Cardiac muscle cell (in vitro differentiated cells and primary cell): ENCODE measurements around the gene PSMA6. TPM values are rescaled to one million over a fixed set of nuclear protein-coding genes. Genes with fewer than 3 reads are reported as not detected.

Experiments used
- DNase-seq, 2 donors: peaks; one replicate each; pipeline versions ENCODE4 v3.0.0 to v3.0.0-alpha.2; 2010 to 2017; ENCODE audit warnings: low read depth in 1 of 2, low spot score in 1 of 2
- H3K27ac ChIP-seq: fragments of 200-600 bp; sonication (generic); 2 replicates; pipeline ENCODE4 v1.5.1; 2016
- H3K27me3 ChIP-seq: fragments of 200-600 bp; sonication (generic); 2 replicates; pipeline ENCODE4 v1.6.0; 2016; ENCODE audit warnings: control low read depth
- H3K36me3 ChIP-seq: fragments of 200-600 bp; sonication (generic); 2 replicates; pipeline ENCODE4 v1.5.1; 2016; ENCODE audit warnings: control low read depth
- H3K4me1 ChIP-seq: fragments of 200-600 bp; sonication (generic); 2 replicates; pipeline ENCODE4 v1.8.1; 2017; ENCODE audit warnings: low read depth, mild to moderate bottlenecking, mixed run types
- H3K4me3 ChIP-seq: fragments of 200-600 bp; sonication (generic); 2 replicates; pipeline ENCODE4 v1.5.1; 2016; ENCODE audit warnings: mild to moderate bottlenecking
- H3K9me3 ChIP-seq: fragments of 200-600 bp; sonication (generic); 2 replicates; pipeline ENCODE4 v1.5.1; 2017; ENCODE audit warnings: low read depth, mild to moderate bottlenecking, control low read depth
- CTCF ChIP-seq: IDR thresholded peaks from 2 replicates; pipeline ENCODE4 v1.5.1; 2012; ENCODE audit warnings: low read depth, mild to moderate bottlenecking, low read length
- polyA plus RNA-seq: library from polyadenylated mRNA; unstranded; fragments of >200 nt; fragmentation: Nextera tagmentation; extraction: Ambion mirVana; gene quantifications from 2 replicates; pipeline ENCODE4 v1.2.1, GENCODE V29; 2016
- total RNA-seq: library from RNA; depleted of rRNA; stranded (reverse); fragments of >200 nt; gene quantifications from 2 replicates; pipeline ENCODE4 v1.2.3, GENCODE V29; 2016

Gene PSMA6
- total and polyA plus RNA-seq, 2 experiments from 2014 or later, result 143 to 352 TPM

GRCh38 chr14:35268946-35269345, 23.2 kb upstream of the PSMA6 start:
- Histone ChIP-seq H3K27ac (no peak overlapping the region), H3K9me3 (no peaks in the 10 kb centered on the region), H3K27me3 (no peaks in the 10 kb centered on the region), H3K4me3 (no peak overlapping the region), H3K4me1 (no peaks in the 10 kb centered on the region), H3K36me3 (peaks cover 4% of the 10 kb centered on the region)
- DNase-seq, result no peak
- TF ChIP-seq CTCF, result no peak

- Histone ChIP-seq H3K9me3 (no peaks in the 10 kb centered on the region), H3K4me3 (no peak overlapping the region), H3K4me1 (no peaks in the 10 kb centered on the region), H3K36me3 (peaks cover 13% of the 10 kb centered on the region), H3K27ac (no peak overlapping the region), H3K27me3 (no peaks in the 10 kb centered on the region)
- no peak for DNase-seq
- no peak for TF ChIP-seq CTCF
These were observed 17.4 kb upstream of the PSMA6 start for GRCh38 chr14:35274805-35275204.

GRCh38 chr14:35277179-35277578, 15.0 kb upstream of the PSMA6 start:
- Histone ChIP-seq H3K27me3 (no peaks in the 10 kb centered on the region), H3K4me3 (no peak overlapping the region), H3K4me1 (no peaks in the 10 kb centered on the region), H3K27ac (no peak overlapping the region), H3K36me3 (peaks cover 9% of the 10 kb centered on the region), H3K9me3 (no peaks in the 10 kb centered on the region)
- no peak for DNase-seq
- no peak for TF ChIP-seq CTCF

GRCh38 chr14:35279369-35279768, 12.8 kb upstream of the PSMA6 start:
- Histone ChIP-seq H3K4me1 (no peaks in the 10 kb centered on the region), H3K9me3 (no peaks in the 10 kb centered on the region), H3K27me3 (no peaks in the 10 kb centered on the region), H3K4me3 (no peak overlapping the region), H3K27ac (no peak overlapping the region), H3K36me3 (peaks cover 9% of the 10 kb centered on the region)
- TF ChIP-seq CTCF, result no peak
- DNase-seq, result no peak

GRCh38 chr14:35281341-35281740, 10.8 kb upstream of the PSMA6 start:
- no peak for TF ChIP-seq CTCF
- H3K27me3 ChIP-seq, result no peaks in the 10 kb centered on the region
- no peak overlapping the region for H3K27ac ChIP-seq
- no peaks in the 10 kb centered on the region for H3K4me1 ChIP-seq
- no peak overlapping the region for H3K4me3 ChIP-seq
- no peaks in the 10 kb centered on the region for H3K36me3 ChIP-seq
- no peak for DNase-seq
- H3K9me3 ChIP-seq, result no peaks in the 10 kb centered on the region

GRCh38 chr14:35284506-35284905, 7.7 kb upstream of the PSMA6 start:
- Histone ChIP-seq H3K9me3 (no peaks in the 10 kb centered on the region), H3K4me1 (no peaks in the 10 kb centered on the region), H3K36me3 (no peaks in the 10 kb centered on the region), H3K4me3 (no peak overlapping the region), H3K27me3 (no peaks in the 10 kb centered on the region), H3K27ac (no peak overlapping the region)
- TF ChIP-seq CTCF, result no peak
- DNase-seq, result no peak
